Measurements from ENCODE around the gene POTEH. TPM values are rescaled to one million over a fixed set of nuclear protein-coding genes. Genes with fewer than 3 reads are reported as not detected.
"Not testable (repeated sequence)": the region's sequence is repeated elsewhere in the genome, so short reads cannot be mapped to it uniquely, and the experiment has no call there.

The POTEH gene
- total and polyA plus RNA-seq, 2 of the 4 experiments (the other 2 are of a cell fraction), result not detected

GRCh38 chr22:15651954-15652353 lies 37.9 kb upstream of the POTEH start:
- H2BK5ac ChIP-seq (ENCODE audit: low read depth, low read length, poor library complexity, severe bottlenecking); H3K18ac ChIP-seq (ENCODE audit: low read depth, low read length); H3K27ac ChIP-seq (ENCODE audit: insufficient read depth, low read length); H3K36me3 ChIP-seq (ENCODE audit: control insufficient read depth, insufficient read depth, low read length); BruUV-seq (replicated peaks); POLR2A ChIA-PET (ENCODE audit: unreplicated experiment); H2AK9ac ChIP-seq (replicated peaks; ENCODE audit: low read depth, low read length, poor library complexity); in situ Hi-C loops (cut with MboI; ENCODE audit: low sequenced_read_pairs); H3K27me3 ChIP-seq (ENCODE audit: control insufficient read depth, insufficient read depth, low read length); H2AK5ac ChIP-seq (ENCODE audit: low read depth, low read length); H4K91ac ChIP-seq (ENCODE audit: insufficient read depth, low read depth, low read length); H3K9me1 ChIP-seq (ENCODE audit: insufficient read depth, low read length); H3K4ac ChIP-seq (ENCODE audit: low read depth, low read length); H2BK15ac ChIP-seq (ENCODE audit: low read depth, low read length); CTCF ChIA-PET; H2AFZ ChIP-seq (replicated peaks; ENCODE audit: low read length, poor library complexity); H2BK20ac ChIP-seq (ENCODE audit: low read depth, low read length); H3K23ac ChIP-seq (ENCODE audit: low read depth, low read length); H3K9me3 ChIP-seq (ENCODE audit: control insufficient read depth, insufficient read depth, low read length); H3K4me1 ChIP-seq (ENCODE audit: control insufficient read depth, insufficient read depth, low read length); H3K4me3 ChIP-seq (ENCODE audit: insufficient read depth, low read depth, low read length); H3K79me1 ChIP-seq (ENCODE audit: low read depth in 1 of 2, low read length in 2 of 2); H3K4me2 ChIP-seq (ENCODE audit: low read depth, low read length); intact Hi-C loops (cut with micrococcal nuclease); dilution Hi-C loops (cut with HindIII; ENCODE audit: low sequenced_read_pairs, unreplicated experiment); H4K5ac ChIP-seq (ENCODE audit: low read depth, low read length); H3K9ac ChIP-seq (ENCODE audit: low read depth, low read length); DNase-seq; H3K56ac ChIP-seq (ENCODE audit: extremely low read depth, insufficient read depth, low read length); H4K8ac ChIP-seq (ENCODE audit: low read depth in 2 of 2, low read length in 2 of 2); ATAC-seq (ENCODE audit: low read depth); H4K20me1 ChIP-seq (ENCODE audit: insufficient read depth, low read length); H2BK120ac ChIP-seq (ENCODE audit: low read depth, low read length); H3K14ac ChIP-seq (replicated peaks; ENCODE audit: low read depth, low read length): not testable (repeated sequence)
- WGBS, 2 experiments (ENCODE audit: extremely low coverage in 2 of 2, insufficient read length in 1 of 2), result no CpG with 5 or more reads among the region's 7 CpGs

- H3K4ac ChIP-seq (ENCODE audit: low read depth, low read length); H2BK5ac ChIP-seq (ENCODE audit: low read depth, low read length, poor library complexity, severe bottlenecking); H3K4me1 ChIP-seq (ENCODE audit: control insufficient read depth, insufficient read depth, low read length); dilution Hi-C loops (cut with HindIII; ENCODE audit: low sequenced_read_pairs, unreplicated experiment); H3K27ac ChIP-seq (ENCODE audit: insufficient read depth, low read length); DNase-seq; H3K23ac ChIP-seq (ENCODE audit: low read depth, low read length); H4K5ac ChIP-seq (ENCODE audit: low read depth, low read length); H2BK20ac ChIP-seq (ENCODE audit: low read depth, low read length); H3K4me2 ChIP-seq (ENCODE audit: low read depth, low read length); H2BK15ac ChIP-seq (ENCODE audit: low read depth, low read length); H3K4me3 ChIP-seq (ENCODE audit: insufficient read depth, low read depth, low read length); H3K9me3 ChIP-seq (ENCODE audit: control insufficient read depth, insufficient read depth, low read length); H3K79me1 ChIP-seq (ENCODE audit: low read depth in 1 of 2, low read length in 2 of 2); ATAC-seq (ENCODE audit: low read depth); H2AK9ac ChIP-seq (replicated peaks; ENCODE audit: low read depth, low read length, poor library complexity); H3K14ac ChIP-seq (replicated peaks; ENCODE audit: low read depth, low read length); POLR2A ChIA-PET (ENCODE audit: unreplicated experiment); H2BK120ac ChIP-seq (ENCODE audit: low read depth, low read length); H2AK5ac ChIP-seq (ENCODE audit: low read depth, low read length); H4K8ac ChIP-seq (ENCODE audit: low read depth in 2 of 2, low read length in 2 of 2); H3K9ac ChIP-seq (ENCODE audit: low read depth, low read length); BruUV-seq (replicated peaks); H2AFZ ChIP-seq (replicated peaks; ENCODE audit: low read length, poor library complexity); H3K18ac ChIP-seq (ENCODE audit: low read depth, low read length); H3K36me3 ChIP-seq (ENCODE audit: control insufficient read depth, insufficient read depth, low read length); in situ Hi-C loops (cut with MboI; ENCODE audit: low sequenced_read_pairs); H3K56ac ChIP-seq (ENCODE audit: extremely low read depth, insufficient read depth, low read length); CTCF ChIA-PET; H4K20me1 ChIP-seq (ENCODE audit: insufficient read depth, low read length); intact Hi-C loops (cut with micrococcal nuclease); H3K9me1 ChIP-seq (ENCODE audit: insufficient read depth, low read length); H3K27me3 ChIP-seq (ENCODE audit: control insufficient read depth, insufficient read depth, low read length); H4K91ac ChIP-seq (ENCODE audit: insufficient read depth, low read depth, low read length): not testable (repeated sequence)
- WGBS, 2 experiments (ENCODE audit: extremely low coverage in 2 of 2, insufficient read length in 1 of 2), result no CpG with 5 or more reads among the region's 6 CpGs
These were observed 37.1 kb upstream of the POTEH start for GRCh38 chr22:15652738-15653137.

All from IMR-90 (cell line).